ENCODE results near the gene NCAPD2. TPM values are rescaled to one million over a fixed set of nuclear protein-coding genes. Genes with fewer than 3 reads are reported as not detected.

Gene NCAPD2
- total RNA-seq, 4 donors from 2014 or later, result 18.5 to 25.9 (median 22.5) TPM

DNA sequence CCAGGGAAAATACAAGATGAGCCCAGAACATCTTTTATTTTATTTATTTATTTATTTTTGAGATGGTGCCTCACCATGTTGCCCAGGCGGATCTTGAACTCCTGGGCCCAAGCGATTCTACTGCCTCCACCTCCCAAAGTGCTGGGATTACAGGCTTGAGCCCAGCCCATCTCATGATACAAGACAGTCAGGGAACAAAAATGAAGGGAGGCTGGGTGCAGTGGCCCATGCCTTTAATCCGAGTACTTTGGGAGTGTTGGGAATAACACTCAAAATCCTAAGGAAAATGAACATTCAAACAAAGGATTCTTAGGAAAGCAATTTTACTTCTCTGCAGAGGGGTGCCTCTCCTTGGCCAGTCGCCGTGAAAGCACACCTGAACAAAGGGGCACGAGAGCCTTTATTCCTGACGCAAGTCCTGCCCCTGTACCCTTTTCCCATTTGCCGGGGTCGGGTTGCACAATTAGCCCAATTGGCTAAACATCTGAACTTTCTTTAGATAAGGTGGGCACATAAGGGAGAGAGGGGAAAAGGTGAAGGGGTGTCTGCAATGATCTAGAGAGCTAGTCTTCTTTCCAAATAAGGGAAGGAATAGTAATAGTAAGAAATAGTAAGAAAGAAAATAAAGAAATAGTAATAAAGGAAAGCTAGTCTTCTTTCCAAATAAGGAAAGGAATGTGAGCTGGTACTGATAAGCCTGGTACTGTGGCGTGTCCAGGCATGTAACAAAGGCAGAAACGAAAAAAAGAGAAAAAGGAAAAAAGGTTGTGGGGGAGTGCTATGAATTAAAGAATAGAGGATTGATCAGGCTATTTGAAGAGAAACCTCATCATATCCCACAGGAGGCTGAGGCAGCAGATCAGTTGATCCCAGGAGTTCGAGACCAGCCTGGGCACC is 13.4 kb downstream of the NCAPD2 start:
- no peak overlapping the region for H3K4me3 ChIP-seq (ENCODE audit: low read depth, poor library complexity, severe bottlenecking)
- TF ChIP-seq CTCF (IDR thresholded peaks at IDR 0.05) (no peak), POLR2A (IDR thresholded peaks at IDR 0.05) (no peak)
- intact Hi-C loops (cut with DNase I; ENCODE audit: low total_unique reads), result no loop called here
- no peak for DNase-seq (ENCODE audit: low spot score in 2 of 2)
- 73 to 74% methylated on average over 12 of the region's 12 CpGs for WGBS, 2 donors

GRCh38 chr12:6508087-6508486 is 14.2 kb downstream of the NCAPD2 start:
- no peak for DNase-seq (ENCODE audit: low spot score in 2 of 2)
- intact Hi-C loops (cut with DNase I; ENCODE audit: low total_unique reads), result no loop called here
- TF ChIP-seq CTCF (IDR thresholded peaks at IDR 0.05), result no peak
- no peak for TF ChIP-seq POLR2A (IDR thresholded peaks at IDR 0.05)
- no peak overlapping the region for H3K4me3 ChIP-seq (ENCODE audit: low read depth, poor library complexity, severe bottlenecking)
- WGBS, 2 donors, result 77 to 83% methylated on average over 7 of the region's 7 CpGs

- no peak overlapping the region for H3K4me3 ChIP-seq (ENCODE audit: low read depth, poor library complexity, severe bottlenecking)
- intact Hi-C loops (cut with DNase I; ENCODE audit: low total_unique reads), result no loop called here
- WGBS, 2 donors, result 81 to 84% methylated on average over 3 of the region's 3 CpGs
- TF ChIP-seq POLR2A (IDR thresholded peaks at IDR 0.05), result no peak
- DNase-seq (ENCODE audit: low spot score in 2 of 2), result no peak
Measured at GRCh38 chr12:6520186-6520585, 26.3 kb downstream of the NCAPD2 start.

GRCh38 chr12:6522193-6522592 is 28.3 kb downstream of the NCAPD2 start:
- H3K4me3 ChIP-seq (ENCODE audit: low read depth, poor library complexity, severe bottlenecking), result no peak overlapping the region
- no peak for DNase-seq (ENCODE audit: low spot score in 2 of 2)
- intact Hi-C loops (cut with DNase I; ENCODE audit: low total_unique reads), result no loop called here
- no peak for TF ChIP-seq POLR2A (IDR thresholded peaks at IDR 0.05)
- no peak for TF ChIP-seq CTCF (IDR thresholded peaks at IDR 0.05)
- WGBS, 2 donors, result 86 to 87% methylated on average over 10 of the region's 10 CpGs

DNA sequence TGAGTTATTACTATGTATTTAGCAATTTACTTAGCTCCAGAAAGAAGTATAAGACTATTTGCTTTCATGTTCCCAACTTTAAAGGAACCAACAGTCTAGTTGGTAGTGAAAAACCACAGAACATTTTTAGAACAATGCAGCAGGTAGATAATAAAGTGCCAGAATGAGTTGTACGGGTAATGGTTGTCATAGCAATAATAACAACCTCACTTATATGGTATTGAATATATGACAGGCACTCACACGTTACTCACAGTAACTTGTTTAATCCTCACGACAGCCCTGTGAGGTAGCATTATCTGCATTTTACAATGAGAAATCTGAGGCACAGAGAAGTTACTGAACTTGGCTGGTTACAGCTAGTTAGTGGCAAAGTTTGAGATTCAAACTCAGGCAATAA is 29.8 kb downstream of the NCAPD2 start:
- 57 to 60% methylated on average over 3 of the region's 3 CpGs for WGBS, 2 donors
- no peak overlapping the region for H3K4me3 ChIP-seq (ENCODE audit: low read depth, poor library complexity, severe bottlenecking)
- no peak for DNase-seq (ENCODE audit: low spot score in 2 of 2)
- intact Hi-C loops (cut with DNase I; ENCODE audit: low total_unique reads), result no loop called here
- no peak for TF ChIP-seq POLR2A (IDR thresholded peaks at IDR 0.05)
- no peak for TF ChIP-seq CTCF (IDR thresholded peaks at IDR 0.05)

GRCh38 chr12:6524648-6525047 is 30.7 kb downstream of the NCAPD2 start:
- WGBS, 2 donors, result 94 to 97% methylated on average over 5 of the region's 5 CpGs
- DNase-seq (ENCODE audit: low spot score in 2 of 2), result no peak
- no peak for TF ChIP-seq CTCF (IDR thresholded peaks at IDR 0.05)
- intact Hi-C loops (cut with DNase I; ENCODE audit: low total_unique reads), result no loop called here
- no peak overlapping the region for H3K4me3 ChIP-seq (ENCODE audit: low read depth, poor library complexity, severe bottlenecking)
